A549 (cell line): Measurements from ENCODE around the gene ACOXL.

Experiments used
- FOSL2 ChIP-seq, 2 experiments: fragments of 450-650 bp in 1 of 2; fragments of >200 bp in 1 of 2; sonication (Bioruptor Twin) in 1 of 2; formaldehyde crosslinking; IDR thresholded peaks; 2 replicates each; pipeline versions ENCODE4 v1.5.0 to v1.6.1; 2016 to 2020; ENCODE audit warnings: mild to moderate bottlenecking in 1 of 2, moderate library complexity in 1 of 2
- JUNB ChIP-seq: fragments of >200 bp; sonication (Bioruptor Twin); formaldehyde crosslinking; IDR thresholded peaks from 2 replicates; pipeline ENCODE4 v1.6.1; 2016
- NFE2L2 ChIP-seq: fragments of 150-350 bp; conservative IDR thresholded peaks from 2 replicates; pipeline ENCODE4 v1.6.1; 2014; ENCODE audit warnings: low read length
- TF ChIP-seq, protein P1 (sequence below): fragments of 200-600 bp; sonication (generic); IDR thresholded peaks from 2 replicates; pipeline ENCODE4 v1.6.1; 2016; ENCODE audit warnings: antibody characterized with exemption, mild to moderate bottlenecking, moderate library complexity
- TF ChIP-seq, protein P2 (sequence below): fragments of >200 bp; sonication (Bioruptor Twin); formaldehyde crosslinking; IDR thresholded peaks from 3 replicates; pipeline ENCODE4 v1.5.1; 2016

DNA sequence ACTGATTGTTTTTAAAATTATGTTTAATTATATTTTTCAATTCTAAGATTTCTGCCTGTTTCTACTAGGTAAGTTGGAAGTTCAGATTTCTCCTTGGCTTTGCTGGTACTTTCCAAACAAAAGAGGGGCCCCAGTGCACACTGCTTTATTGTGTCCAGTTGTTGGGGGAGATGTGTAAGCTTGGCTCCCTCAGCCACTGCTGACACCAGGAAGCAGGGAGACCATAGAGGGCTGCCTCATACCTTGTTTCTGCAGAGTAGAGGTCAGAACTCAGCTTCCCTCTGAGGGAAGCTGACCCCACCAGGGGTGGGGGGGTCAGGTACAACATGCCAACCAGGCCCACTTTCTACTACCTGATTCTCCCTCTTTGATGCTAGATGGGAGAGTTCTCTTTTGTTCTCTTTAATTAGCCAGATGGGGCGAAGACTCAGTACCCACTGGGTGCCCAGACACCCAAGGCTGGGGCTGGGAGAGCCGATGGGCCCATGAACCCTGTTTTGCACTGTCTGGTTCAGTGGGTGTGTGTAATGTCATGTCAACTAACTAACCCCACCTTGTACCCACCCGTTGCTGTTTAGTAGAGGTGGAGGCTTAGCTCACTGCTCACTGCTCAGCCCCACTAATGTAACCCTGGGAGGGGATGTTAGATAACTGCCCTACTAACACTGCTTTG lies 403.0 kb downstream of the ACOXL start:
- TF ChIP-seq JUNB: no peak
- TF ChIP-seq, protein P1, sequence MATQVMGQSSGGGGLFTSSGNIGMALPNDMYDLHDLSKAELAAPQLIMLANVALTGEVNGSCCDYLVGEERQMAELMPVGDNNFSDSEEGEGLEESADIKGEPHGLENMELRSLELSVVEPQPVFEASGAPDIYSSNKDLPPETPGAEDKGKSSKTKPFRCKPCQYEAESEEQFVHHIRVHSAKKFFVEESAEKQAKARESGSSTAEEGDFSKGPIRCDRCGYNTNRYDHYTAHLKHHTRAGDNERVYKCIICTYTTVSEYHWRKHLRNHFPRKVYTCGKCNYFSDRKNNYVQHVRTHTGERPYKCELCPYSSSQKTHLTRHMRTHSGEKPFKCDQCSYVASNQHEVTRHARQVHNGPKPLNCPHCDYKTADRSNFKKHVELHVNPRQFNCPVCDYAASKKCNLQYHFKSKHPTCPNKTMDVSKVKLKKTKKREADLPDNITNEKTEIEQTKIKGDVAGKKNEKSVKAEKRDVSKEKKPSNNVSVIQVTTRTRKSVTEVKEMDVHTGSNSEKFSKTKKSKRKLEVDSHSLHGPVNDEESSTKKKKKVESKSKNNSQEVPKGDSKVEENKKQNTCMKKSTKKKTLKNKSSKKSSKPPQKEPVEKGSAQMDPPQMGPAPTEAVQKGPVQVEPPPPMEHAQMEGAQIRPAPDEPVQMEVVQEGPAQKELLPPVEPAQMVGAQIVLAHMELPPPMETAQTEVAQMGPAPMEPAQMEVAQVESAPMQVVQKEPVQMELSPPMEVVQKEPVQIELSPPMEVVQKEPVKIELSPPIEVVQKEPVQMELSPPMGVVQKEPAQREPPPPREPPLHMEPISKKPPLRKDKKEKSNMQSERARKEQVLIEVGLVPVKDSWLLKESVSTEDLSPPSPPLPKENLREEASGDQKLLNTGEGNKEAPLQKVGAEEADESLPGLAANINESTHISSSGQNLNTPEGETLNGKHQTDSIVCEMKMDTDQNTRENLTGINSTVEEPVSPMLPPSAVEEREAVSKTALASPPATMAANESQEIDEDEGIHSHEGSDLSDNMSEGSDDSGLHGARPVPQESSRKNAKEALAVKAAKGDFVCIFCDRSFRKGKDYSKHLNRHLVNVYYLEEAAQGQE: no peak
- no peak for TF ChIP-seq NFE2L2
- TF ChIP-seq FOSL2 (IDR thresholded peaks at IDR 0.05): no peak
- no peak for TF ChIP-seq FOSL2 (CRISPR knock-in tag; IDR thresholded peaks at IDR 0.05)
- TF ChIP-seq, protein P2, sequence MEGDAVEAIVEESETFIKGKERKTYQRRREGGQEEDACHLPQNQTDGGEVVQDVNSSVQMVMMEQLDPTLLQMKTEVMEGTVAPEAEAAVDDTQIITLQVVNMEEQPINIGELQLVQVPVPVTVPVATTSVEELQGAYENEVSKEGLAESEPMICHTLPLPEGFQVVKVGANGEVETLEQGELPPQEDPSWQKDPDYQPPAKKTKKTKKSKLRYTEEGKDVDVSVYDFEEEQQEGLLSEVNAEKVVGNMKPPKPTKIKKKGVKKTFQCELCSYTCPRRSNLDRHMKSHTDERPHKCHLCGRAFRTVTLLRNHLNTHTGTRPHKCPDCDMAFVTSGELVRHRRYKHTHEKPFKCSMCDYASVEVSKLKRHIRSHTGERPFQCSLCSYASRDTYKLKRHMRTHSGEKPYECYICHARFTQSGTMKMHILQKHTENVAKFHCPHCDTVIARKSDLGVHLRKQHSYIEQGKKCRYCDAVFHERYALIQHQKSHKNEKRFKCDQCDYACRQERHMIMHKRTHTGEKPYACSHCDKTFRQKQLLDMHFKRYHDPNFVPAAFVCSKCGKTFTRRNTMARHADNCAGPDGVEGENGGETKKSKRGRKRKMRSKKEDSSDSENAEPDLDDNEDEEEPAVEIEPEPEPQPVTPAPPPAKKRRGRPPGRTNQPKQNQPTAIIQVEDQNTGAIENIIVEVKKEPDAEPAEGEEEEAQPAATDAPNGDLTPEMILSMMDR: no peak
